Measurements from ENCODE around the gene SMYD2. TPM values are rescaled to one million over a fixed set of nuclear protein-coding genes. Genes with fewer than 3 reads are reported as not detected.

The SMYD2 gene
- total RNA-seq, 1 experiment from 2014 or later: 6.4 TPM

- TF ChIP-seq ELF4 (CRISPR knock-in tag; IDR thresholded peaks at IDR 0.05; ENCODE audit: low read depth): no peak
Measured at GRCh38 chr1:214305164-214305751, 24.3 kb downstream of the SMYD2 start (continued).

- H3K27me3 Mint-ChIP-seq (ENCODE audit: low read depth): peaks cover 12% of the 10 kb centered on the region
- H3K4me1 Mint-ChIP-seq: peaks cover 33% of the 10 kb centered on the region
- ATAC-seq (peak; percentile 56), DNase-seq (ENCODE audit: low spot score) (no peak)
- POLR2A ChIA-PET: no interaction called here
- no peak overlapping the region for H3K27ac Mint-ChIP-seq
- H3K4me3 Mint-ChIP-seq: no peak overlapping the region
- no peaks in the 10 kb centered on the region for H3K9me3 Mint-ChIP-seq
- CTCF ChIA-PET: interaction anchor here (0.8 to 1.9 kb wide), 4 partner anchors 11 to 92 kb away, joined by 3 to 10 read pairs (median 9); no protein-coding TSS in a partner anchor
- no peak for TF ChIP-seq GRHL2 (CRISPR knock-in tag; IDR thresholded peaks at IDR 0.05; ENCODE audit: insufficient replicate concordance, severe bottlenecking)
- TF ChIP-seq ZNF232 (CRISPR knock-in tag; IDR thresholded peaks at IDR 0.05): no peak
- TF ChIP-seq GTF2I (CRISPR knock-in tag; conservative IDR thresholded peaks at IDR 0.05): no peak
- no peak for TF ChIP-seq MAX (CRISPR knock-in tag; IDR thresholded peaks at IDR 0.05)
- no peak for TF ChIP-seq SP1 (CRISPR knock-in tag; conservative IDR thresholded peaks at IDR 0.05)
- TF ChIP-seq CDX4 (CRISPR knock-in tag; IDR thresholded peaks at IDR 0.05; ENCODE audit: borderline replicate concordance): no peak
- TF ChIP-seq RORB (CRISPR knock-in tag; IDR thresholded peaks at IDR 0.05): no peak
- no peak for TF ChIP-seq RELA (CRISPR knock-in tag; IDR thresholded peaks at IDR 0.05; ENCODE audit: borderline replicate concordance)
- no peak for TF ChIP-seq ZNF425 (CRISPR knock-in tag; conservative IDR thresholded peaks at IDR 0.05)
- no peaks in the 10 kb centered on the region for H3K36me3 Mint-ChIP-seq
Measured at GRCh38 chr1:214306269-214306668, 25.3 kb downstream of the SMYD2 start.

GRCh38 chr1:214310010-214310409 is 29.1 kb downstream of the SMYD2 start:
- H3K4me3 Mint-ChIP-seq: no peak overlapping the region
- peaks cover 39% of the 10 kb centered on the region for H3K4me1 Mint-ChIP-seq
- H3K27ac Mint-ChIP-seq: no peak overlapping the region
- no peak for DNase-seq (ENCODE audit: low spot score)
- ChIA-PET POLR2A (no interaction called here), CTCF (no interaction called here)
- H3K27me3 Mint-ChIP-seq (ENCODE audit: low read depth): peaks cover 40% of the 10 kb centered on the region
- TF ChIP-seq GABPB1 (CRISPR knock-in tag; IDR thresholded peaks at IDR 0.05) (no peak), EMX1 (CRISPR knock-in tag; IDR thresholded peaks at IDR 0.05) (no peak), ZNF121 (CRISPR knock-in tag; IDR thresholded peaks at IDR 0.05) (no peak)
- no peak for ATAC-seq
- H3K36me3 Mint-ChIP-seq: no peaks in the 10 kb centered on the region; the same call in 1 of the 2 replicates
- no peaks in the 10 kb centered on the region for H3K9me3 Mint-ChIP-seq

- TF ChIP-seq ZNF512 (CRISPR knock-in tag; IDR thresholded peaks at IDR 0.05; ENCODE audit: borderline replicate concordance): no peak
- no peak for TF ChIP-seq ATF2 (CRISPR knock-in tag; IDR thresholded peaks at IDR 0.05; ENCODE audit: borderline replicate concordance, low read depth)
- no peak for TF ChIP-seq TP53 (CRISPR knock-in tag; IDR thresholded peaks at IDR 0.05)
- no peak for TF ChIP-seq NR1H2 (CRISPR knock-in tag; IDR thresholded peaks at IDR 0.05)
- no peak for TF ChIP-seq HMGXB4 (CRISPR knock-in tag; IDR thresholded peaks at IDR 0.05)
- no peak for TF ChIP-seq ESRRA (CRISPR knock-in tag; IDR thresholded peaks at IDR 0.05; ENCODE audit: borderline replicate concordance)
- TF ChIP-seq ZBTB21 (CRISPR knock-in tag; IDR thresholded peaks at IDR 0.05; ENCODE audit: borderline replicate concordance): no peak
- no peak for TF ChIP-seq ZNF121 (CRISPR knock-in tag; IDR thresholded peaks at IDR 0.05)
- Mint-ChIP-seq H3K36me3 (peaks cover 4% of the 10 kb centered on the region; the same call in 1 of the 2 replicates), H3K9me3 (no peaks in the 10 kb centered on the region), H3K4me1 (peaks cover 41% of the 10 kb centered on the region), H3K27ac (no peak overlapping the region), H3K4me3 (no peak overlapping the region), H3K27me3 (ENCODE audit: low read depth) (peaks cover 50% of the 10 kb centered on the region)
- DNase-seq (ENCODE audit: low spot score) (no peak), ATAC-seq (no peak)
- POLR2A ChIA-PET: no interaction called here
- CTCF ChIA-PET: interaction anchor here (0.7 to 4.2 kb wide), 4 partner anchors 18 to 96 kb away, joined by 3 to 24 read pairs (median 5); no protein-coding TSS in a partner anchor
Measured at GRCh38 chr1:214310777-214311690, 30.1 kb downstream of the SMYD2 start.
